ENCODE results near the gene NEMP1.
"Not testable (repeated sequence)": the region's sequence is repeated elsewhere in the genome, so short reads cannot be mapped to it uniquely, and the experiment has no call there.

The NEMP1 gene, protein sequence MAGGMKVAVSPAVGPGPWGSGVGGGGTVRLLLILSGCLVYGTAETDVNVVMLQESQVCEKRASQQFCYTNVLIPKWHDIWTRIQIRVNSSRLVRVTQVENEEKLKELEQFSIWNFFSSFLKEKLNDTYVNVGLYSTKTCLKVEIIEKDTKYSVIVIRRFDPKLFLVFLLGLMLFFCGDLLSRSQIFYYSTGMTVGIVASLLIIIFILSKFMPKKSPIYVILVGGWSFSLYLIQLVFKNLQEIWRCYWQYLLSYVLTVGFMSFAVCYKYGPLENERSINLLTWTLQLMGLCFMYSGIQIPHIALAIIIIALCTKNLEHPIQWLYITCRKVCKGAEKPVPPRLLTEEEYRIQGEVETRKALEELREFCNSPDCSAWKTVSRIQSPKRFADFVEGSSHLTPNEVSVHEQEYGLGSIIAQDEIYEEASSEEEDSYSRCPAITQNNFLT

DNA sequence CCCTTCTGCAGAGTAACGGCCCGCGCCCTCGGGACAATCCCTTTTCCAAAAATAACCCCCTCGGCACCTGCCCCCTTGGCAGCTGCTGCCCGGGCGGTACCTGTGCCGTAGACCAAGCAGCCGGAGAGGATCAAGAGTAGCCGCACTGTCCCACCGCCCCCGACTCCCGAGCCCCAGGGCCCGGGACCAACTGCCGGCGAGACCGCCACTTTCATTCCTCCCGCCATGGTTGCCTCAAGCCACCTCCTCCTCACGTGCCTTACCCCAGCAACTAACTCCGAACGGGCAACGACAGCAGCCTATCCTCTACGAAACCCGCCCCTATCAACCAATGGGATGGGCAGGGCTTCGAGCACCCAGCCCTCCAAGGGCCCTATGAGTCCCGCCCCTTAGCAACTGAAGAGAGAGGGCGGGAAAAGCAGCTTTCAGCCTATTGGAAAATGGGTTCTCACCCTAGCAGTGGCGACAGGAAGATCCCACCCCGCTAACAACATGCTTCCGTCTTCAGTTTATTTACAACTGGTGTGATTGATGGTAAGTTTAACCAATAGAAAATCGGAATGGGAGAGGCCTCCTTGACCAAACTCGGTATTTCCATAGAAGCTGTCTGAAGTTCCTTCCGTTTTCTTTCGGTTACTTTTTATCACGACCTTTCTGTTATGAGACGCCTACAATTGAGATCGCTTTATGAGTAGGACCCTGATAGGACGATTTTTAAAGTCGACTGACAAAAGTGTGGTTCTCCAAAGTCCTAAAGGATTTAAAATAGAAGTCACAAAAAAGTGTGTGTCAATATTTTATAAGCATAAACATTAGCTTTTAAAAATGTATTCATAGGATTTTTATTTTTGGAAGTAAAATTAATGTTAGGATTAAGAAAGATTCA, at the start of gene NEMP1:
Gene NEMP1 (minus strand): TSS at position 273 of the 886 bp plus-strand sequence. CDS start 46 bp downstream, at position 227.
- Histone ChIP-seq H3K27me3 (ENCODE audit: control insufficient read depth, insufficient read depth, low read length) (no peaks in the 10 kb centered on the region), H3K9me3 (ENCODE audit: control insufficient read depth, low read length) (no peaks in the 10 kb centered on the region), H3K36me3 (ENCODE audit: control insufficient read depth, insufficient read depth, low read length) (no peaks in the 10 kb centered on the region), H3K4me3 (ENCODE audit: low read length) (peak within 1 kb of the TSS; percentile 51), H3K4me1 (ENCODE audit: control insufficient read depth, insufficient read depth, low read length) (peaks cover 6% of the 10 kb centered on the region), H3K9ac (ENCODE audit: low read length) (peak within 1 kb of the TSS; percentile 57)

DNA sequence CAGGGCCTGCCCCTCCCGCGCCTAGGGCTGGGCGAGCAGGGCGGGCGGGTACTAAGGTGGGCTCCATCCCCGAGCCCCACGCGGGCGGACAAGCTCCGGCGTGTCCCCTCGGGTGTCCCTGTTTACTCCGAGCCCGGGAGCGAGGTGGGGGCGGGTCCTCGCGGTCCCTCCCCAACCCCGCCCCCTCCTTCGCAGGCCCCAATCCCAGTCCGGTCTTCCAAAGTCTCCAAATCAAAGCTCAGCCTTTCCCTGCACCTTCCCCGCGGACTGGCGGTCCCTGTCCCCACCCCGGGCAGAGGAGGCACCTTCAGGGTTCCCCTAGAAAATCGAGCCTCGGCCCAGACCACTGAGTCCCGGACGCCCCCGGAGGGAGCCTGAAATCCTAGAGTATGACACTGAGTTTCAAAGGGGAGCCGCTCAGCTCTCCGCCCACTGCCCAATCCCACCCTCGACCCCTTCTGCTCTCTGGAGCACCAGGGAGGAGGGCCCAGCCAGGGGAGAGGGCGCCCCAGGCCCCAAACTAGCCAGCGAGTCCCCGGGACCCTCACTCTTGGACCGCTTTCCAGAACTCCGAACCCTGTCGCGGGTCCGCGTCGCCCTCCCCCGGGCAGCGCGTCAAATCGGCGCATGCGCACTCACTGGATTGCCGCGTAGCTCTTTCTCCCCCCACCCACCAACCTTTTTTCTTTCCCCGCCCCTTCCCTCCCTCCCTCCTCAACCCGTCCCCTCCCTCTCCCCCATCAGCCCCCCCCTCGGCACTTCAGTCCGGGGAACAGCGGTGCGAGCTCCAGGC, 49.3 kb upstream of the NEMP1 start, which contains the start of gene LRP1:
Gene LRP1 (plus strand): TSS at position 758 of the 793 bp plus-strand sequence. CDS start 482 bp downstream, outside the sequence.
- Histone ChIP-seq H3K4me1 (ENCODE audit: control insufficient read depth, insufficient read depth, low read length) (peaks cover 43% of the 10 kb centered on the region), H3K9me3 (ENCODE audit: control insufficient read depth, low read length) (no peaks in the 10 kb centered on the region), H3K4me3 (ENCODE audit: low read length) (peak within 1 kb of the TSS; percentile 75), H3K27me3 (ENCODE audit: control insufficient read depth, insufficient read depth, low read length) (no peaks in the 10 kb centered on the region), H3K36me3 (ENCODE audit: control insufficient read depth, insufficient read depth, low read length) (no peaks in the 10 kb centered on the region), H3K9ac (ENCODE audit: low read length) (peak within 1 kb of the TSS; percentile 97)

DNA sequence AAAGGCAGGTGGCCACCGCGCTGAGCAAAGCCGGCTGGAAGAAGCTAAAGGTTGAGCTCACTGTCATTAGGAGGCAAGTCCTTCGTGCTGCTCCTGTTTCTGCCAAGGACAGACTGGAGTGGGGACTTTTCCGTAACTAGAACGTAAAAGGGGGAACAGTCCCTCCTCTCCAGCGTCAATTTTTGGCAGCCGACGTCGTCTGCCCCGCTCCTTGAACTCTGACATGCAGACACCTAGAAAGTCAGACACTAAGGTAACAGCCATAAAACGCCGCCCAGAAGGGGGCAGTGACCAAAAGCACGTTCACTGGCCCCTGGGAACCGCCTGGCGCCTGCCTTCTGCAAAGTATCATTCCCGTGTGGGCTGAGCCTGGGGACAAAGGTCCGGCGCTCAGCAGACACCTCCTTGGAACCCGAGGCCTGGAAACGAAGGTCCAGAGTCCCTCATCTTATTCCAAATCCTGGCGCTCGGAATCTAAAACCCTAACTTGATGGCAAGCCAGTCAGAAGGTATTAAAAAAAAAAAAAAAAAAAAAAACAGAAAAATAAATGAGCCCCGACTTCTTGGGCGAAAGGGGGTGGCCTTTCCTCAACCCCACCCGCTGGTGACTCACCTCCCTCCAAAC, 48.6 kb upstream of the NEMP1 start:
- peaks cover 35% of the 10 kb centered on the region for H3K4me1 ChIP-seq (ENCODE audit: control insufficient read depth, insufficient read depth, low read length)
- no peaks in the 10 kb centered on the region for H3K36me3 ChIP-seq (ENCODE audit: control insufficient read depth, insufficient read depth, low read length)
- no peaks in the 10 kb centered on the region for H3K9me3 ChIP-seq (ENCODE audit: control insufficient read depth, low read length)
- no peaks in the 10 kb centered on the region for H3K27me3 ChIP-seq (ENCODE audit: control insufficient read depth, insufficient read depth, low read length)
- peak overlapping the region; percentile 47 for H3K4me3 ChIP-seq (ENCODE audit: low read length)
- H3K9ac ChIP-seq (ENCODE audit: low read length) = peak overlapping the region; percentile 97

DNA sequence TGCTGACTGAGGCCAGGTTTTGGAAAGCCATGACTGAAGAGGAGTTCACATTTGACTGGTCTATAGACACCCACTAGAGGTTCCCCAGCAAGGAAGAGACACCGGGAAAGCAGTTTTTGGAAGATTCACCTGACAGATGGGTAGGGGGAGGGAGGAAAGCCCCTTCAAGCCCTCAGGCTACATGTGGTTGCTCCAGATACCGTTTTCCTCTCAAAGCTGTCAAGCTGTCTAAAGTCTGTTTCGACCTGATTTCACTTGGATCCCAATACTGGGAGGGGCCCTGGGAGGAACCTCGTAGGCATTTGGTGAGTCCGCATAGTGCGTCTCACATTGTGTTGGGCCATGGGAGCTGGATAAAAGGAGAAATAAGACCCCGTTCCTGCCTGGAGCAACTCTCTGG, 48.0 kb upstream of the NEMP1 start:
- Histone ChIP-seq H3K9ac (ENCODE audit: low read length) (peak overlapping the region; percentile 97), H3K4me3 (ENCODE audit: low read length) (no peak overlapping the region), H3K4me1 (ENCODE audit: control insufficient read depth, insufficient read depth, low read length) (peaks cover 29% of the 10 kb centered on the region), H3K36me3 (ENCODE audit: control insufficient read depth, insufficient read depth, low read length) (no peaks in the 10 kb centered on the region), H3K27me3 (ENCODE audit: control insufficient read depth, insufficient read depth, low read length) (no peaks in the 10 kb centered on the region), H3K9me3 (ENCODE audit: control insufficient read depth, low read length) (no peaks in the 10 kb centered on the region)

DNA sequence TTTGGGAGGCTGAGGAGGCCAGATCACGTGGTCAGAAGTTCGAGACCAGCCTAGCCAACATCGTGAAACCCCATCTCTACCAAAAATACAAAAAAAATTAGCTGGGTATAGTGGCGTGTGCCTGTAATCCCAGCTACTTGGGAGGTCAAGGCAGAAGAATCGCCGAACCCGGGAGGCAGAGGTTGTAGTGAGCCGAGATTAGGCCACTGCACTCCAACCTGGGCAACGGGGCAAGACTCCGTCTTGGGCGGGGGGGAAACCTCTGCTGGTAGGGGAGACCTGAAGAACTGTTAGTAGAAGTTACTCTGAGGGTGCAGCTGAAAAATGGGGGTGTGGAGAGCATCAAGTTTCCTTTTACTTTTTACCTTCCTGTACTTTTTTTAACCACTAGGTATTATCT, 47.5 kb upstream of the NEMP1 start:
- no peaks in the 10 kb centered on the region for H3K36me3 ChIP-seq (ENCODE audit: control insufficient read depth, insufficient read depth, low read length)
- H3K9ac ChIP-seq (ENCODE audit: low read length) = no peak overlapping the region
- H3K4me1 ChIP-seq (ENCODE audit: control insufficient read depth, insufficient read depth, low read length) = peaks cover 24% of the 10 kb centered on the region
- H3K9me3 ChIP-seq (ENCODE audit: control insufficient read depth, low read length) = no peaks in the 10 kb centered on the region
- H3K27me3 ChIP-seq (ENCODE audit: control insufficient read depth, insufficient read depth, low read length) = no peaks in the 10 kb centered on the region
- H3K4me3 ChIP-seq (ENCODE audit: low read length) = no peak overlapping the region

DNA sequence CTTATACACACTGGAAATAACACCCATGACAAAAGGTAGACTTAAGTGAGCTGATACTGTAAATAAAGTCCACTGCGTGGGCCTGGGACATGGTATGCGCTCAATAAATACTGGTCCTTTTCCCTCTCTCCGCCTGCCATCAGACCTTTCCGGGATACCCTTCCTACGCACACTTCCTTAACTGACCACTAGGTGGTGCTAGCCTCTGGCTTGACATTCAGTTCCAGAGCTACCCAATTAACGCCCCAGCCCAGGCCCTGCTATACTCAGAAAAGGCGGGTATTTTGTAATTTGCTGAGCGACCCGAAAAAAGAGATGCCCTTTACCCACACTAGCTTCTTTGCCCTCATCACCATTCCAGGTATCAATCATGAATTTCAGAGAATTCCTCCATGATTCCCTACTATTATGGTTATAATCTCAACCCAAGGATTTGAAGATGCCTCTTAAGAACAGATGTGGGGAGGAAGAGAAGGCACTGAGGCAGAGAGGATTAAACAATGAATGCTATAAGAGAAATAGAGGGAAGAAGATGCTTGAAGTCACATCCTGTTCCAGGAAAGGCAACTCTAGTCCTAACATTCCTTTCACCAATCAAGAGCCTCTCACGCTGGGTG, 45.8 kb upstream of the NEMP1 start:
- H3K36me3 ChIP-seq (ENCODE audit: control insufficient read depth, insufficient read depth, low read length) = no peaks in the 10 kb centered on the region
- H3K9me3 ChIP-seq (ENCODE audit: control insufficient read depth, low read length) = no peaks in the 10 kb centered on the region
- H3K4me1 ChIP-seq (ENCODE audit: control insufficient read depth, insufficient read depth, low read length) = peaks cover 9% of the 10 kb centered on the region
- no peaks in the 10 kb centered on the region for H3K27me3 ChIP-seq (ENCODE audit: control insufficient read depth, insufficient read depth, low read length)
- H3K4me3 ChIP-seq (ENCODE audit: low read length) = no peak overlapping the region
- H3K9ac ChIP-seq (ENCODE audit: low read length) = no peak overlapping the region

DNA sequence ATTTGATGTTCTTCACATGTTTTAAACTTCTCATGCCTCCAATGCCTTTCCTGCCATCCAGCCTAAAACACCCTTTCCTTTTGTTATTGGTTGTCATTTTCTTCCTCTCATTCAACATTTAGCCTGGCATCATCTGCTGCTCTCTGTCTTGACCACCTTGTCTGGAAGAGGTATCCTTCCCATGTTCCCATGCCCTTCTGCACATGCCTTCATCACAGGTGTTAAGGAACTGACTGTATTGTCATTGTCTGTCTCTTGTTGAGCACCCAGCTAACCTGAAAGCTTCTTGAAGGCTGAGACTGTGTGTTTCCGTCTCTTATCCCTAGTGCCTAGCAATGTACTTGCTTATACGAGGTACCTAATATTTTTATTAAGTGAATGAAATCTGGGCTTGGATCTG, 45.2 kb upstream of the NEMP1 start:
- no peaks in the 10 kb centered on the region for H3K36me3 ChIP-seq (ENCODE audit: control insufficient read depth, insufficient read depth, low read length)
- no peak overlapping the region for H3K4me3 ChIP-seq (ENCODE audit: low read length)
- no peak overlapping the region for H3K9ac ChIP-seq (ENCODE audit: low read length)
- H3K4me1 ChIP-seq (ENCODE audit: control insufficient read depth, insufficient read depth, low read length) = peaks cover 9% of the 10 kb centered on the region
- no peaks in the 10 kb centered on the region for H3K27me3 ChIP-seq (ENCODE audit: control insufficient read depth, insufficient read depth, low read length)
- H3K9me3 ChIP-seq (ENCODE audit: control insufficient read depth, low read length) = no peaks in the 10 kb centered on the region

DNA sequence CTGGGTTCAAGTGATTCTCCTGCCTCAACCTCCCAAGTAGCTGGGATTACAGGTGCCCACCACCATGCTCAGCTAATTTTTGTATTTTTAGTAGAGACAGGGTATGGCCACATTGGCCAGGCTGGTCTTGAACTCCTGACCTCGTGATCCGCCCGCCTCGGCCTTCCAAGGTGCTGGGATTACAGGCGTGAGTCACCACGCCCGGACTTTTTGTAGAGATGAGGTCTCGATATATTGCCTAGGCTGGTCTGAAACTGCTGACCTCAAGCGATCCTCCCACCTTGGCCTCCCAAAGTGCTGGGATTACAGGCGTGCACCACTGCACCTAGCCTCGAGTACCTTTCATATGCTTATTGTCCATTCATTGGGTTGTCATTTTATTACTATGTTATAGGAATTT, 42.1 kb upstream of the NEMP1 start:
- not testable (repeated sequence) for H3K9ac ChIP-seq (ENCODE audit: low read length); H3K27me3 ChIP-seq (ENCODE audit: control insufficient read depth, insufficient read depth, low read length); H3K4me3 ChIP-seq (ENCODE audit: low read length); H3K9me3 ChIP-seq (ENCODE audit: control insufficient read depth, low read length); H3K36me3 ChIP-seq (ENCODE audit: control insufficient read depth, insufficient read depth, low read length); H3K4me1 ChIP-seq (ENCODE audit: control insufficient read depth, insufficient read depth, low read length)

DNA sequence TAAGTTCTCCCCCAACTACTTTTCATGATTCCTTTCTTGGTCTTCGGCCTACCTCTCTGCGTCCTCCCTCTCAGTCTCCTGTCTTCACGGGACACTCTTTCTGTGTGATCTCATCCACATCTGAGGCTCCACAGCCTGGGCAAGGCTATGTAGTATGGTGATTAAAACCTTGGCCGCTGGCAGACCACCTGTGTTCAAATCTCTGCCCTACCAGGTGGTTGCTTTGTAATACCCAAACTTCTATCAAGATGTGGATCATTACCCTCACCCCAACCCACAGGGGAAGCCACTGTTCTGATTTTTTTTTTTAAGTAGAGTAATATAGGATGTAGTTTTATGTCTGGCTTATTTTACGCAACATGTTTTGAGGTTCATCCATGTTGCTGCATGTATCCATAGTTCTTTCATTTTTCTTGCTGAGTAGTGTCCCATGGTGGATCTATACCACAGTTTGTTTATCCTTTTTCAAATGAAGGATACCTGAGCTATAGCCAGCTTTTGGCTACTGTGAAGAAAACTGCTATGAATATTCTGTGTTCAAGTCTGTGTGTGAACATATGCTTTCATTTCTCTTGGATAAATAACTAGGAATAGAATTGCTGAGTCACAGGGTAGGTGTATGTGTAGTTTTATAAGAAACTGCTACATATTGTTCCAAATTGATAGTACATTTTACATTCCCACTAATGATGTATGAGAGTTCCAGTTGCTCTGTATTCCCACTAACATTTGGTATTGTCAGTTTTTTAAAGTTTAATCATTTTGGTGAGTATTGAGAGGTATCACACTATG, 40.9 kb upstream of the NEMP1 start:
- Histone ChIP-seq H3K4me3 (ENCODE audit: low read length) (no peak overlapping the region), H3K9ac (ENCODE audit: low read length) (no peak overlapping the region), H3K27me3 (ENCODE audit: control insufficient read depth, insufficient read depth, low read length) (no peaks in the 10 kb centered on the region), H3K9me3 (ENCODE audit: control insufficient read depth, low read length) (no peaks in the 10 kb centered on the region), H3K36me3 (ENCODE audit: control insufficient read depth, insufficient read depth, low read length) (no peaks in the 10 kb centered on the region), H3K4me1 (ENCODE audit: control insufficient read depth, insufficient read depth, low read length) (no peaks in the 10 kb centered on the region)

DNA sequence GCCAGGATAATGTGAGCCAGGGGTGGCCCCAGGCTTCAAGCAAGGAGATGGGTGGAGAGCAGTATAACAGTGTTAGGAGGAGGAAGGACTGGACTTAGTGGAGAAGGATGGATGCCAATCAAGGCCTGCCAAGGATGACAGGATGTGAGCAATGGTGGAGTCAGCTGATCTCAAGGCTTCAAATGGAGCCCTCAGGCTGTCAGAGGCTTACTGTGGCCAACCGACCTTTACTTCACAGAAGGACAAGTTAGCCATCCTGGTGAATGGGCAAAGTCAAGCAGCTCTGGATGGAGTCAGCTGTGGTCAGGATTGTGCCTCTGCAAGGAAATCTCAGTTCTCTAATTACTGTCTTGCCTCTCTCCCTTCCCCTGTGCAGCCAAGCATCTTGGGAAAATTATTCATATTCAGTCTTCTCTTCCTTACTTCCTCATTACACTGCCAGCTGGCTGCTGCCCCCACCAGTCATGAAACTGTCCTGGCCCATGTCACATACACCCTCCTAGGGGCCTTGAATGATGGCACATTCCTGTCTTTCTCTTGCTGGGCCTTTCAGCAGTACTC, 40.2 kb upstream of the NEMP1 start:
- no peaks in the 10 kb centered on the region for H3K36me3 ChIP-seq (ENCODE audit: control insufficient read depth, insufficient read depth, low read length)
- no peak overlapping the region for H3K9ac ChIP-seq (ENCODE audit: low read length)

More for the DNA sequence above, 40.2 kb upstream of the NEMP1 start:
- no peak overlapping the region for H3K4me3 ChIP-seq (ENCODE audit: low read length)
- no peaks in the 10 kb centered on the region for H3K27me3 ChIP-seq (ENCODE audit: control insufficient read depth, insufficient read depth, low read length)
- H3K4me1 ChIP-seq (ENCODE audit: control insufficient read depth, insufficient read depth, low read length) = no peaks in the 10 kb centered on the region
- H3K9me3 ChIP-seq (ENCODE audit: control insufficient read depth, low read length) = no peaks in the 10 kb centered on the region

Measured in mucosa of stomach (tissue), 1 donor.